GM12892 (cell line): ENCODE measurements around the gene NAB2.
"Not testable (repeated sequence)": the region's sequence is repeated elsewhere in the genome, so short reads cannot be mapped to it uniquely, and the experiment has no call there.

Experiments used
- DNase-seq: peaks from one replicate; pipeline ENCODE4 v3.0.0; 2011; ENCODE audit not compliant: insufficient read length
- FAIRE-seq: peaks from 2 replicates; lab custom pipeline; 2011; peaks lifted over from hg19 to GRCh38; lab: Jason Lieb, UNC
- POLR2A ChIP-seq: IDR thresholded peaks from 2 replicates; pipeline ENCODE4 v1.6.1; 2011; ENCODE audit warnings: low read depth, low read length, control low read depth
- POLR2AphosphoS5 ChIP-seq: IDR thresholded peaks from 2 replicates; pipeline ENCODE4 v1.6.1; 2011; ENCODE audit warnings: low read depth, low read length, control low read depth
- TAF1 ChIP-seq: IDR thresholded peaks from 2 replicates; pipeline ENCODE4 v1.6.1; 2011; ENCODE audit warnings: low read depth, mild to moderate bottlenecking, control low read depth, low read length, borderline replicate concordance

Gene NAB2

GRCh38 chr12:57049119-57049446, 39.8 kb upstream of the NAB2 start:
- no peak for DNase-seq
- no peak for FAIRE-seq
- TF ChIP-seq POLR2AphosphoS5 (no peak), TAF1 (no peak), POLR2A (no peak)

DNA sequence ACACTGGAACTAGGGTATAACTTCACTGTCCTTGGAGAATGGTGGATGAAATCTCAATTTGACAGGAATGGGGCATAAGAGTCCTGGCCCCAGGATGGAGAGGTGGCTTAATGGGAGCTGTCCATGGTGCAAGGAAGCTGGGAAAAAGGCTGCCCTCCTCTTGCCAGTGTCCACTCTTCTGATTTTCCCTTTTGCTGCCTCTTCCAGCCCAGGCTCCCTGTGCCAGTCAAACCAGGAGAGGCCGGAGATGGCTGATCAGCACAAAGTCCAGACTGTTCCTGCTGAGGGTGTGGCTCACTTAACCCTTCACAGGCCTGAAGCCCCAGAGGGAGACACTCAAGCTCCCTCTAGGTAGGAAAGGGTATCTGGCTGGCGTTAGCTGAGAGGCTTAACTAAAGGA, 39.0 kb upstream of the NAB2 start, which contains the start of gene MYO1A:
Gene MYO1A, minus strand, starts transcription at position 240 of the 400 bp plus-strand sequence. CDS start 1,806 bp downstream, outside the sequence.
- no peak for DNase-seq
- no peak for FAIRE-seq
- TF ChIP-seq POLR2AphosphoS5 (no peak), TAF1 (no peak), POLR2A (no peak)

DNA sequence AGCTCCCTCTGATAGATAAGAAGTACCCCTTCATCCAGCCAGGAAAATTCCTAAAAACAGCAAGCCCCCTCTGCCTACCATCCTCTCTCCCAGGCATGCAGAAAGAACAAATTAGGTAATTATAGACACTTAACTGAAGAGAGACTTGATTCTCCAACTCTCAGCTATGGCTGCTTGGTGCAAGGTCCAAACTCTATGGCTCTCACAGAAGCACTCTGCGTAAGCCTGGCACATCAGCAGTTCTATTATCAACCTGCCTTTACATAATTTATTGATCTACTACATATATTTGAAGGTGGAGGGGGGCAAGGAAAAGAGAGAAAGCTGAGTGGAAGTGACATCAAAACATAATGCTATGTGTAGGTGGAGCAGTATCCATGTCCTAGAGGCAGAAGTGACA, 37.9 kb upstream of the NAB2 start:
- FAIRE-seq (no peak), DNase-seq (no peak)
- TF ChIP-seq TAF1 (no peak), POLR2AphosphoS5 (no peak), POLR2A (no peak)

GRCh38 chr12:57053146-57053545, 35.8 kb upstream of the NAB2 start:
- not testable (repeated sequence) for FAIRE-seq, DNase-seq

DNA sequence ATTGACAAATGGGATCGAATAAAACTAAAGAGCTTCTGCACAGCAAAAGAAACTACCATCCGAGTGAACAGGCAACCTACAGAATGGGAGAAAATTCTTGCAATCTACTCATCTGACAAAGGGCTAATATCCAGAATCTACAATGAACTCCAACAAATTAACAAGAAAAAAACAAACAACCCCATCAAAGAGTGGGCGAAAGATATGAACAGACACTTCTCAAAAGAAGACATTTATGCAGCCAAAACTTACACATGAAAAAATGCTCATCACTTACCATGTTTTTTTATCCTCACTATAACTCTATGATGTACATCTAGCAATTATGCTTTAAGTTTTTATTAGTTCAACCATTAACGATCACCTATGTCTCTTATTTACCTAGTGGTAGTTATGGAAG, 35.0 kb upstream of the NAB2 start:
- FAIRE-seq, DNase-seq: not testable (repeated sequence)

GRCh38 chr12:57055824-57056223, 33.1 kb upstream of the NAB2 start:
- no peak for TF ChIP-seq POLR2A
- FAIRE-seq (no peak), DNase-seq (no peak)

GRCh38 chr12:57057067-57057751, 31.7 kb upstream of the NAB2 start:
- DNase-seq = no peak
- FAIRE-seq = no peak
- no peak for TF ChIP-seq TAF1
- TF ChIP-seq POLR2AphosphoS5 = no peak
- TF ChIP-seq POLR2A = no peak

GRCh38 chr12:57058454-57058853, 30.5 kb upstream of the NAB2 start:
- no peak for DNase-seq
- TF ChIP-seq POLR2A = no peak
- TF ChIP-seq TAF1 = no peak
- TF ChIP-seq POLR2AphosphoS5 = no peak
- peak; percentile 79 for FAIRE-seq

DNA sequence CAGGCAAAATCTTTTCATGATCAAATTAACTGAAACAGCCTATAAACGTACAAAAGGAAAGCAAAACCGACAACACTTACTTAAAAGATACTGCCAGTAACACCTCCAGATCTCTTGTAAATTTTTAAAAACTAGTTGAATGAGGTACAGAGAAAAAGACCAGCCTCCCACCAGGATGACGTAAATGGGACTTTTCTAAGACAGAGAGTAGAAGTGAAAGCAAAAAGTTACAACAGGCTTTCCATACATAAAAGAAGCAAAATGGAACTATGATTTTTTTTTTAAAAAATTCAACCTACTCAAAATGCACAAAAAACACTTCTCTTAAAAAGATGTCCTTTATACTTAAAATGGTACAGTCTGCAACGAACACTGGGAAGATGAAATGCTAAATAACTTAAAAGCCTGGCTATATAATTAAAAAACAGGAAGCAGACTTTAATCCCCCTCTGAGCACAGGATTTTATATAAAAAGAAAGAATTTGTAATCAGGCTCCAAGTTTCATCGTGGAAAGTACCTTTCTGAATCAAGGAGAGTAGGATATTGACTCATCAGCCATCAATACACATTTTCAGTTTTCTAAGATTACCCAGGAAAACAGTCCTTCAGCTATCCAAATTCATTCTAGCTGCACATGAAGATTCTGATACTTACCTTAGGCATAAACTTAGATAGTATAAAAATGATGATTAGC, 24.8 kb upstream of the NAB2 start:
- FAIRE-seq (peak; percentile 90), DNase-seq (peak; percentile 23)
- TF ChIP-seq POLR2AphosphoS5 (no peak), POLR2A (no peak), TAF1 (no peak)

GRCh38 chr12:57066245-57066644, 22.7 kb upstream of the NAB2 start:
- FAIRE-seq (no peak), DNase-seq (no peak)
- TF ChIP-seq POLR2AphosphoS5 (no peak), POLR2A (no peak), TAF1 (no peak)

GRCh38 chr12:57069523-57069922, 19.4 kb upstream of the NAB2 start:
- TF ChIP-seq POLR2AphosphoS5 = no peak
- TF ChIP-seq TAF1 = no peak
- TF ChIP-seq POLR2A = no peak
- no peak for DNase-seq
- FAIRE-seq = peak; percentile 64

GRCh38 chr12:57072661-57073060, 16.3 kb upstream of the NAB2 start:
- TF ChIP-seq POLR2A (no peak), POLR2AphosphoS5 (no peak), TAF1 (no peak)
- DNase-seq (no peak), FAIRE-seq (no peak)

DNA sequence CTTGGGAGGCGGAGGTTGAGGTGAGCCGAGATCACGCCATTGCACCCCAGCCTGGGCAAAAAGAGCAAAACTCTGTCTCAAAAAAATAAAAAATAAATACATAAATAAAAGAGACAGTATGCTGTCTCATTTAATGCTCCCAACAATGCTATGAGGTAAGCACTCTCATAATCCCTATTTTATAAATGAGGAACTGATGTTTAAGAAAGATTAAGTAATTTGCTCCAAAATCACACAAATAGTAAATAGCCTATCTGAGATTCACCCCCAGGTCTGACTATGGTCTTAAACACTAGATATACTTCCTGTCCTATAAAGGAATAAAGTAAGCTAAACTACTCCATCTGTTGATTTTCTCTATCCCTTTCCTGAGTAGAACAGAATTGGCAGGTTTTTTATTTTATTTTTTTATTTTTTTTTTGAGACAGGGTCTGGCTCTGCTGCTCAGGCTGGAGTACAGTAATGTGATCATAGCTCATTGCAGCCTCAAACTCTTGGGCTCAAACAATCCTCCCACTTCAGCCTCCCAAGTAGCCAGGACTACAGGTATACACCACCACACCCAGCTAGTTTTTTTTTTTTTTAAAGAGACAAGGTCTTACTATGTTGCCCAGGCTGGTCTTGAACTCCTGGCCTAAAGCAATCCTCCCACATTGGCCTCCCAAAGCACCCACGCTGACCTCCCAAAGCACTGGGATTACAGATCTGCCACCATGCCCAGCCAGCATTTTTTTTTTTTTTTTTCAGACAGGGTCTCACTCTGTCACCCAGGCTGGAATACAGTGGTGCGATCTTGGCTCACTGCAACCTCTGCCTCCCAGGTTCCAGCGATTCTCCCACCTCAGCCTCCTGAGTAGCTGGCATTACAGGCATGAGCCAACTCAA, 15.1 kb upstream of the NAB2 start:
- FAIRE-seq, DNase-seq: not testable (repeated sequence)
